Transverse colon (tissue), 4 donors: ENCODE results near the gene ABCC2. TPM values are rescaled to one million over a fixed set of nuclear protein-coding genes. Genes with fewer than 3 reads are reported as not detected.
"Not testable (repeated sequence)": the region's sequence is repeated elsewhere in the genome, so short reads cannot be mapped to it uniquely, and the experiment has no call there.

Experiments used
- DNase-seq: peaks from one replicate; pipeline ENCODE4 v3.0.0-alpha.2; 2019
- H3K27ac ChIP-seq, 4 donors: fragments of 200-600 bp; sonication (generic); 2 replicates each; pipeline ENCODE4 v1.5.1; 2016 to 2018; ENCODE audit warnings: inconsistent platforms in 4 of 4
- H3K27me3 ChIP-seq: fragments of 200-600 bp; sonication (generic); 2 replicates; pipeline ENCODE4 v1.5.1; 2017; ENCODE audit warnings: inconsistent platforms
- H3K36me3 ChIP-seq, 4 donors: fragments of 200-600 bp; sonication (generic); 2 replicates each; pipeline ENCODE4 v1.5.1; 2017 to 2019; ENCODE audit warnings: inconsistent platforms in 4 of 4
- H3K4me1 ChIP-seq, 4 donors: fragments of 200-600 bp; sonication (generic); 2 replicates each; pipeline ENCODE4 v1.5.1; 2017 to 2020; ENCODE audit warnings: inconsistent platforms in 4 of 4
- H3K4me3 ChIP-seq, 4 donors: fragments of 200-600 bp; sonication (generic); 1 replicate in 1 of 4; 2 replicates in 3 of 4; pipeline versions ENCODE4 v1.5.1 to v1.6.1; 2017 to 2019; ENCODE audit warnings: inconsistent platforms in 4 of 4
- H3K9me3 ChIP-seq, 2 donors: fragments of 200-600 bp; sonication (generic); 2 replicates each; pipeline ENCODE4 v1.5.1; 2017 to 2019; ENCODE audit warnings: inconsistent platforms in 2 of 2
- EP300 ChIP-seq: sonication (generic); formaldehyde crosslinking; IDR thresholded peaks from one replicate; pipeline ENCODE4 v1.6.1; 2017; ENCODE audit warnings: antibody characterized with exemption, low read depth
- POLR2A ChIP-seq: fragments of 450-650 bp; IDR thresholded peaks from one replicate; pipeline ENCODE4 v1.6.1; 2016; ENCODE audit warnings: antibody characterized with exemption, mild to moderate bottlenecking, moderate library complexity
- POLR2AphosphoS5 ChIP-seq, 3 donors: sonication (generic); formaldehyde crosslinking; IDR thresholded peaks; one replicate each; pipeline ENCODE4 v1.6.1; 2016; ENCODE audit warnings: antibody characterized with exemption in 3 of 3
- WGBS, 2 donors: methylation state at CpG; one replicate each; pipeline ENCODE4 v1.1.5; 2018; ENCODE audit warnings: low coverage in 1 of 2; 5-methylcytosine and 5-hydroxymethylcytosine counted together
- in situ Hi-C, 4 donors: fragments of 200-750 bp; cut with MboI; loops; one replicate each; pipeline versions ENCODE4 v1.15.0 to v1.15.1; 2017; ENCODE audit warnings: low sequenced_read_pairs in 3 of 4, low pct_ligation_motif_present in 1 of 4, low pct_unique_long_range_greater_than_20kb in 1 of 4
- intact Hi-C: fragments of 100-400 bp; cut with DNase I; formaldehyde crosslinking; loops from one replicate; pipeline ENCODE4 v1.15.1; 2023; ENCODE audit warnings: low total_unique reads
- total RNA-seq, 4 donors: library from RNA; depleted of rRNA; stranded (reverse); fragments of >200 nt; gene quantifications; one replicate each; pipeline ENCODE4 v1.1.0, GENCODE V29; 2016
- TF ChIP-seq, protein P1 (sequence below), 5 experiments: fragments of 200-600 bp in 3 of 5; fragments of 450-650 bp in 2 of 5; sonication (generic) in 3 of 5; IDR thresholded peaks; 1 replicate in 2 of 5; 2 replicates in 3 of 5; pipeline ENCODE4 v1.5.1; 2016 to 2017; ENCODE audit warnings: antibody characterized with exemption in 5 of 5, inconsistent platforms in 3 of 5, mild to moderate bottlenecking in 2 of 5, moderate library complexity in 1 of 5

ABCC2 gene
- total RNA-seq, 4 donors from 2014 or later = 0.75 to 2.7 (median 1.5) TPM

DNA sequence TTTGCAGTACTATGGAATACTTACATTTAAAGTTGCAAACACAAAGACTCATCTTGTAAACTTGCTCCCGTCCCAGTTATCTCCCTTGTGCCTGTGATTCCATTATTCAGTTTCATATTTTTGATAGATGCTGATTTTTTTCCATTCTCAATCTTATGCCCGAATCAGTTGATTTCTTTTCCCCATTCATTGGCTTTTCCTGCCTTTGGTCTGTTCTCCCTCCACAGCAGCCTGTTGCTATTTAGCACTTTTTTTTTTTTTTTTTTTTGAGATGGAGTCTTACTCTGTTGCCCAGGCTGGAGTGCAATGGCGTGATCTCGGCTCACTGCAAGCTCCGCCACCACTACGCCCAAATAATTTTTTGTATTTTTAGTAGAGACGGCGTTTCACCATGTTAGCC lies 78.0 kb downstream of the ABCC2 start:
- no peak overlapping the region for H3K4me3 ChIP-seq
- TF ChIP-seq EP300 (no peak), POLR2A (no peak), POLR2AphosphoS5 (IDR thresholded peaks at IDR 0.05) (no peak)
- TF ChIP-seq, protein P1, sequence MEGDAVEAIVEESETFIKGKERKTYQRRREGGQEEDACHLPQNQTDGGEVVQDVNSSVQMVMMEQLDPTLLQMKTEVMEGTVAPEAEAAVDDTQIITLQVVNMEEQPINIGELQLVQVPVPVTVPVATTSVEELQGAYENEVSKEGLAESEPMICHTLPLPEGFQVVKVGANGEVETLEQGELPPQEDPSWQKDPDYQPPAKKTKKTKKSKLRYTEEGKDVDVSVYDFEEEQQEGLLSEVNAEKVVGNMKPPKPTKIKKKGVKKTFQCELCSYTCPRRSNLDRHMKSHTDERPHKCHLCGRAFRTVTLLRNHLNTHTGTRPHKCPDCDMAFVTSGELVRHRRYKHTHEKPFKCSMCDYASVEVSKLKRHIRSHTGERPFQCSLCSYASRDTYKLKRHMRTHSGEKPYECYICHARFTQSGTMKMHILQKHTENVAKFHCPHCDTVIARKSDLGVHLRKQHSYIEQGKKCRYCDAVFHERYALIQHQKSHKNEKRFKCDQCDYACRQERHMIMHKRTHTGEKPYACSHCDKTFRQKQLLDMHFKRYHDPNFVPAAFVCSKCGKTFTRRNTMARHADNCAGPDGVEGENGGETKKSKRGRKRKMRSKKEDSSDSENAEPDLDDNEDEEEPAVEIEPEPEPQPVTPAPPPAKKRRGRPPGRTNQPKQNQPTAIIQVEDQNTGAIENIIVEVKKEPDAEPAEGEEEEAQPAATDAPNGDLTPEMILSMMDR (IDR thresholded peaks at IDR 0.05) = no peak
- intact Hi-C loops = no loop called here
- in situ Hi-C loops = no loop called here
- DNase-seq = no peak
- H3K27ac ChIP-seq = no peak overlapping the region
- no peaks in the 10 kb centered on the region for H3K9me3 ChIP-seq
- H3K36me3 ChIP-seq = no peaks in the 10 kb centered on the region
- WGBS, 2 donors = 89 to 94% methylated on average over 8 of the region's 8 CpGs
- H3K27me3 ChIP-seq = no peaks in the 10 kb centered on the region
- no peaks in the 10 kb centered on the region for H3K4me1 ChIP-seq

DNA sequence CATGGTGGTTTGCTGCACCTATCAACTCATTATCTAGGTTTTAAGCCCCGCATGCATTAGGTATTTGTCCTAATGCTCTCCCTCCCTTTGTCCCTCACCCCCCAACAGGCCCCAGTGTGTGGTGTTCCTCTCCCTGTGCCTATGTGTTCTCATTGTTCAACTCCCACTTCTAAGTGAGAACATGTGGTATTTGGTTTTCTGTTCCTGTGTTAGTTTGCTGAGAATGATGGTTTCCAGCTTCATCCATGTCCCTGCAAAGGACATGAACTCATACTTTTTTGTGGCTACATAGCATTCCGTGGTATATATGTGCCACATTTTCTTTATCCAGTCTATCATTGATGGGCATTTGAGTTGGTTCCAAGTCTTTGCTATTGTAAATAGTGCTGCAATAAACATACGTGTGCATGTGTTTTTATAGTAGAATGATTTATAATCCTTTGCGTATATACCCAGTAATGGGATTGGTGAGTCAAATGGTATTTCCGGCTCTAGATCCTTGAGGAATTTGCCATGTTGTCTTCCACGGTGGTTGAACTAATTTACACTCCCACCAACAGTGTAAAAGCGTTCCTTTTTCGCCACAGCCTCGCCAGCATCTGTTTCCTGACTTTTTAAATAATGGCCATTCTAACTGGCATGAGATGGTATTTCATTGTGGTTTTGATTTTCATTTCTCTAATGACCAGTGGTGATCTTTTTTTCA lies 81.2 kb downstream of the ABCC2 start:
- H3K9me3 ChIP-seq, H3K4me3 ChIP-seq, H3K27me3 ChIP-seq, in situ Hi-C loops, H3K27ac ChIP-seq, H3K4me1 ChIP-seq, DNase-seq, intact Hi-C loops, H3K36me3 ChIP-seq: not testable (repeated sequence)
- 39 to 43% methylated on average over 8 to 9 of the region's 9 CpGs for WGBS, 2 donors

DNA sequence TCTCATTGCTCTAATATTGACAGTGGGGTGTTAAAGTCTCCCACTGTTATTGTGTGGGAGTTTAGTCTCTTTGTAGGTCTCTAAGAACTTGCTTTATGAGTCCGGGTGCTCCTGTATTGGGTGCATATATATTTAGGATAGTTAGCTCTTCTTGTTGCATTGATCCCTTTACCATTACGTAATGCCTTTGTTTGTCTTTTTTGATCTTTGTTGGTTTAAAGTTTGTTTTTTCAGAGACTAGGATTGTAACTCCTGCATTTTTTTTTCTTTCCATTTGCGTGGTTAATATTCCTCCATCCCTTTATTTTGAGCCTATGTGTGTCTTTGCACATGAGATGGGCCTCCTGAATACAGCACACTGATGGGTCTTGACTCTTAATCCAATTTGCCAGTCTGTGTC lies 84.8 kb downstream of the ABCC2 start:
- H3K27me3 ChIP-seq, H3K27ac ChIP-seq, in situ Hi-C loops, H3K4me1 ChIP-seq, H3K9me3 ChIP-seq, H3K36me3 ChIP-seq, intact Hi-C loops, H3K4me3 ChIP-seq, DNase-seq: not testable (repeated sequence)
- WGBS, 2 donors = 92 to 97% methylated on average over 3 of the region's 3 CpGs

DNA sequence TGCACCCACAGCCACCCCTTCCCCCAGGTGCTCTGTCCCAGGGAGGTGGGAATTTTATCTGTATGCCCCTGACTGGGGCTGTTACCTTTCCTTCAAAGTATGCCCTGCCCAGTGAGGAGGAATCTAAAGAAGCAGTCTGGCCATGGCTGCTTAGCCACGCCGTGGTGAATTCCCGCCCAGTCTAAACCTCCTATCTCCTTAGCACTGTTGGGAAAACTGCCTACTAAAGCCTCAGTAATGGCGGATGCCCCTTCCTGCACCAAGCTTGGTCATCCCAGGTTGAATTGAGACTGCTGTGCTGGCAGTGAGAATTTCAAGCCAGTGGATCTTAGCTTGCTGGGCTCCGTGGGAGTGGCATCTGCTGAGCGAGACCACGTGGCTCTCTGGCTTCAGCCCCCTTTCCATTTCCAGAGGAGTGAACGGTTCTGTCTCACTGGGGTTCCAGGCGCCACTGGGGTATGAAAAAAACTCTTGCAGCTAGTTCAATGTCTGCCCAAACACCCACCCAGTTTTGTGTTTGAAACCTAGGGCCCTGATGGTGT lies 87.2 kb downstream of the ABCC2 start:
- 85% methylated on average over 9 of the region's 9 CpGs; no CpG with 5 or more reads in 1 of the 2 donors for WGBS, 2 donors
- Histone ChIP-seq H3K36me3 (no peaks in the 10 kb centered on the region), H3K27ac (no peak overlapping the region), H3K27me3 (no peaks in the 10 kb centered on the region), H3K9me3 (no peaks in the 10 kb centered on the region), H3K4me1 (no peaks in the 10 kb centered on the region), H3K4me3 (no peak overlapping the region)
- TF ChIP-seq POLR2A = no peak
- TF ChIP-seq, protein P1 (IDR thresholded peaks at IDR 0.05) = no peak
- TF ChIP-seq EP300 = no peak
- no peak for TF ChIP-seq POLR2AphosphoS5 (IDR thresholded peaks at IDR 0.05)
- no peak for DNase-seq
- in situ Hi-C loops (no loop called here), intact Hi-C loops (no loop called here)

DNA sequence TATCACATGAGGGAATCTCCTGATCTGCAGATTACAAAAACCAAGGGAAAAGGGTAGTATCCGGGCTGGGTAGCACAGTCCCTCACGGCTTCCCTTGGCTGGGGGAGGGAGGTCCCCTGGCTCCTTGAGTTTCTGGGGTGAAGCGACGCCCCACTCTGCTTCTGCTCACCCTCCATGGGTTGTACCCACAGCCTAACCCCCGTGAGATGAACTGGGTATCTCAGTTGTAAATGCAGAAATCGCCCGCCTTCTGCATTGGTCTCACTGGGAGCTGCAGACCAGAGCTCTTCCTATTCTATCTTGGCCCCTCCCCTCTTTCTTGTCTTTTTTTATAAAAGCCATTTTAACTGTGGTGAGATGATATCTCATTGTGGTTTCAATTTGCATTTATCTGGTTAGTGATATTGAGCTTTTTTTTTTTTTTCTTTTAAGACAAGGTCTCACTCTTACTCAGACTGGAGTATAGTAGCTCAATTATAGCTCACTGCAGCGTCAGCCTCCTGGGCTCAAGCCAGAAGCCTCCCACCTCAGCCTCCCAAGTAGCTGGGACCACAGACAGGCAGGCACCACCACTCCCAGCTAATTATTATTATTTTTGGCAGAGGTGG lies 87.8 kb downstream of the ABCC2 start:
- TF ChIP-seq, protein P1 (IDR thresholded peaks at IDR 0.05) = no peak
- TF ChIP-seq POLR2AphosphoS5 (IDR thresholded peaks at IDR 0.05) (no peak), EP300 (no peak), POLR2A (no peak)
- no peaks in the 10 kb centered on the region for H3K9me3 ChIP-seq
- intact Hi-C loops = no loop called here
- no peaks in the 10 kb centered on the region for H3K27me3 ChIP-seq
- no peak overlapping the region for H3K27ac ChIP-seq
- H3K4me3 ChIP-seq = no peak overlapping the region
- peaks cover 0 to 2% (median 0%) of the 10 kb centered on the region in 4 donors for H3K36me3 ChIP-seq
- H3K4me1 ChIP-seq = no peaks in the 10 kb centered on the region
- in situ Hi-C loops = no loop called here
- no peak for DNase-seq
- 73% methylated on average over 8 of the region's 8 CpGs; no CpG with 5 or more reads in 1 of the 2 donors for WGBS, 2 donors
